ENCODE data around the gene SWT1. TPM values are rescaled to one million over a fixed set of nuclear protein-coding genes. Genes with fewer than 3 reads are reported as not detected.

The SWT1 gene
- total and polyA plus RNA-seq, 10 donors, result 1.3 to 12.8 (median 6.6) TPM

DNA sequence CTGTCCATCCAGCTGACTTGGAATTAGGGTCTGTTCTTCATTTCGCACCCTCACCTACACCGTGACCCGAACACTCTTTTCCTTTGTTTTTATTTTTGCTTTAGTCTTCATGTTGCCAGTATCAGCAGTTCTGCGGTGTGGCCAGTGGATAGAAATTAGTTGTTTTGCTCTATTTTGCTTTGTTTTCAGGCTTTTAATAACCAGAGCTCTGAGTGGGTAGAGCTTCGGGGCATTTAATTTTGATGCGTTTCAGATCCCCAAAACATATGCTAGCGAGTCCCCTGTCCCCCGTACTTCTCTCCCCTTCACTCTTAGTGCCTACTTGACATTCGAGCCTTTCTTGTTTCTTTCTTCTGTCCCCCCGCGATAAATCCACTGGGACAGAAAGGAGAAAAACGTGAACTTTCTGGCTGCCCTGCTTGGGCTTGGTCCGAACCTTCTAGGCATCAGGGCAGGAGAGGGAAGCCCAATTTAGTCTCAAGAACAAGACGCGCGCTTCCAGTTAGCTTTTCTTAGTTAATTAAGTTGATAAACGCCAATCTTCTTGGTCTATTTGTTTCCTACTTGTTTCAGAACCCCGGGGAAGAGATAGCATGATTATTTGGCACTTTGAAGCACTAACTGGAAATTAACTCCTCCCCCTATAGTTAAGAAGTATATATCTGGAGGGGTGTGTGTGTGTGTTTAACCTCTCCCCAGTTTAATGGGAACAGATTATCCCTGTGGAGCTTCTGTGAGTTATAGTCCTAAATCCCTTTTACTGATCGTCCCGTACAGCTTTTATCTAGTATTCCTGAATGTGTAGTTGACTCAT lies 839 bp downstream of the SWT1 start:
- peaks cover 15 to 52% (median 43%) of the 10 kb centered on the region in 6 donors for H3K4me1 ChIP-seq
- peaks cover 0 to 18% (median 0%) of the 10 kb centered on the region in 6 donors for H3K36me3 ChIP-seq
- no peak for DNase-seq
- H3K4me3 ChIP-seq, result peak overlapping the region; percentile 71 to 86 (median 78)
- H3K27me3 ChIP-seq (replicated peaks in 1 of 7), result no peaks in the 10 kb centered on the region
- TF ChIP-seq, protein P1, sequence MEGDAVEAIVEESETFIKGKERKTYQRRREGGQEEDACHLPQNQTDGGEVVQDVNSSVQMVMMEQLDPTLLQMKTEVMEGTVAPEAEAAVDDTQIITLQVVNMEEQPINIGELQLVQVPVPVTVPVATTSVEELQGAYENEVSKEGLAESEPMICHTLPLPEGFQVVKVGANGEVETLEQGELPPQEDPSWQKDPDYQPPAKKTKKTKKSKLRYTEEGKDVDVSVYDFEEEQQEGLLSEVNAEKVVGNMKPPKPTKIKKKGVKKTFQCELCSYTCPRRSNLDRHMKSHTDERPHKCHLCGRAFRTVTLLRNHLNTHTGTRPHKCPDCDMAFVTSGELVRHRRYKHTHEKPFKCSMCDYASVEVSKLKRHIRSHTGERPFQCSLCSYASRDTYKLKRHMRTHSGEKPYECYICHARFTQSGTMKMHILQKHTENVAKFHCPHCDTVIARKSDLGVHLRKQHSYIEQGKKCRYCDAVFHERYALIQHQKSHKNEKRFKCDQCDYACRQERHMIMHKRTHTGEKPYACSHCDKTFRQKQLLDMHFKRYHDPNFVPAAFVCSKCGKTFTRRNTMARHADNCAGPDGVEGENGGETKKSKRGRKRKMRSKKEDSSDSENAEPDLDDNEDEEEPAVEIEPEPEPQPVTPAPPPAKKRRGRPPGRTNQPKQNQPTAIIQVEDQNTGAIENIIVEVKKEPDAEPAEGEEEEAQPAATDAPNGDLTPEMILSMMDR (IDR thresholded peaks at IDR 0.05 in 8 of 11, conservative IDR thresholded peaks at IDR 0.05 in 3 of 11), result no peak
- TF ChIP-seq POLR2AphosphoS5 (IDR thresholded peaks at IDR 0.05), result no peak
- TF ChIP-seq POLR2A (IDR thresholded peaks at IDR 0.05), result peak in 1 of 3 donors; percentile 27
- H3K9me3 ChIP-seq, result no peaks in the 10 kb centered on the region
- peak overlapping the region; percentile 85 to 100 (median 99) for H3K27ac ChIP-seq
- WGBS, 5 donors, result 4 to 6% (median 5%) methylated on average over 20 of the region's 20 CpGs
- intact Hi-C loops (cut with DNase I; ENCODE audit: low total_unique reads), result loop anchor here (10.0 kb wide), 1 partner anchor 157 kb away; the partner anchor contains the start of gene IVNS1ABP

DNA sequence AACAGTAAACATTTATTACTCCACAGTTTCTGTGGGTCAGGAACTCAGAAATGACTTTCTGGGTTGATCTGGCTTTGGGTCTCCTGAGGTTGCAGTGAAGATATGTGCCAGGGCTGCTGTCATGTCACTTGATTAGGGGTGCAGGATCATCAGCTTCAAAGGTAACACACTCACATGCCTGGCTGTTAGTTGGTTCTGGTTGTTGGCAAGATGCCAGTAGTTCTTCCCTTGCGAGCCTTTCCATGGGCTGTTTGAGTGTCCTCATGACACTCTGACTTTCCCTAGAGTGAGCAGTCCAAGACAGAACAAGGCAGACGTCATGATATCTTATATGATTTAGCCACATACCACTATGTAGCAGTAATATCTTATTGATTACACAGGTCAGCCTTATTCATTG lies 1.8 kb downstream of the SWT1 start:
- no peak for TF ChIP-seq POLR2A (IDR thresholded peaks at IDR 0.05)
- TF ChIP-seq POLR2AphosphoS5 (IDR thresholded peaks at IDR 0.05), result no peak
- TF ChIP-seq, protein P1 (IDR thresholded peaks at IDR 0.05 in 8 of 11, conservative IDR thresholded peaks at IDR 0.05 in 3 of 11), result no peak
- 76 to 92% (median 86%) methylated on average over 2 of the region's 2 CpGs for WGBS, 5 donors
- Histone ChIP-seq H3K4me1 (peaks cover 15 to 42% (median 33%) of the 10 kb centered on the region in 6 donors), H3K36me3 (peaks cover 0 to 28% (median 3%) of the 10 kb centered on the region in 6 donors), H3K27ac (no peak overlapping the region), H3K27me3 (replicated peaks in 1 of 7) (no peaks in the 10 kb centered on the region), H3K9me3 (no peaks in the 10 kb centered on the region), H3K4me3 (peak overlapping the region in 1 of 8 donors; percentile 86)
- intact Hi-C loops (cut with DNase I; ENCODE audit: low total_unique reads), result loop anchor here (10.0 kb wide), 1 partner anchor 156 kb away; the partner anchor contains the start of gene IVNS1ABP
- DNase-seq, result no peak

DNA sequence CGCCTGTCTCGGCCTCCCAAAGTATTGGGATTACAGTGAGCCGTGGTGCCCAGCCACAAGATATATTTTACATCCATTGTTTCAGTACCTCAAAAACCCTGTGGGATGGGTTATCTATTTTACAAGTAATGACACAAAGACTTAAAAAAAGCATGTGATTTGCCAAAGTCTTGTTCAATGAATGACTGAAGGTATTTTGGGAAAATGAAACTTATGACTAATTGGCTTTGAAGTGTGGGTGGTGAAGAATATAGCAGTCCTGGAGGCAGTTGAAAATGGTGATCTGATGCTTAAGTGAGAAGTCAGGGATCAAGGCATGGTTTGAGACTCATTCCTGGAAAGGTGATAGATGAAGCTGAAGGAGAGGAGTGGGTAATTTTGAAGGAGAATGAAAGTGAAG lies 3.0 kb downstream of the SWT1 start:
- H3K36me3 ChIP-seq, result peaks cover 0 to 39% (median 6%) of the 10 kb centered on the region in 6 donors
- TF ChIP-seq POLR2AphosphoS5 (IDR thresholded peaks at IDR 0.05) (no peak), POLR2A (IDR thresholded peaks at IDR 0.05) (no peak)
- TF ChIP-seq, protein P1 (IDR thresholded peaks at IDR 0.05 in 8 of 11, conservative IDR thresholded peaks at IDR 0.05 in 3 of 11), result no peak
- no peak for DNase-seq
- H3K27ac ChIP-seq, result no peak overlapping the region
- no peaks in the 10 kb centered on the region for H3K27me3 ChIP-seq (replicated peaks in 1 of 7)
- WGBS, 5 donors, result 90 to 96% (median 93%) methylated on average over 3 of the region's 3 CpGs
- intact Hi-C loops (cut with DNase I; ENCODE audit: low total_unique reads), result loop anchor here (10.0 kb wide), 1 partner anchor 155 kb away; the partner anchor contains the start of gene IVNS1ABP
- H3K4me1 ChIP-seq, result peaks cover 7 to 30% (median 21%) of the 10 kb centered on the region in 6 donors
- H3K9me3 ChIP-seq, result no peaks in the 10 kb centered on the region
- no peak overlapping the region for H3K4me3 ChIP-seq

DNA sequence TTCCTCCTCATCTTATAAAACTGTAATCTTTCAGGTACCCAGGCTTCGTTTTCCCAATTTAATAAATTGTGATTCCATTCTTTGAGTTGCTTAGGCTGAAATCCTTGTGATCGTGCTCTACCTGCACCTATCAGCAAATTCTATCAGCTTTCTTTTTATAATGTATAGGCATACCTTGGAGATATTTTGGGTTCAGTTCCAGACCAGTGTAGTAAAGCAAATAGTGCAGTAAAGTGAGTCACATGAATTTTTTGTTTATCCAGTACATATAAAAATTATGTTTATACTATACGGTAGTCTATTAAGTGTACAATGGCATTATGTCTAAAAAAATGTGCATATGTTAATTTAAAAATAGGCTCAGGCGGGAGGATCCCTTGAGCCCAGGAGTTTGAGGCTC lies 5.5 kb downstream of the SWT1 start:
- Histone ChIP-seq H3K27ac (no peak overlapping the region), H3K4me3 (no peak overlapping the region), H3K9me3 (no peaks in the 10 kb centered on the region), H3K36me3 (peaks cover 0 to 54% (median 14%) of the 10 kb centered on the region in 6 donors), H3K4me1 (peaks cover 0 to 17% (median 10%) of the 10 kb centered on the region in 6 donors), H3K27me3 (replicated peaks in 1 of 7) (no peaks in the 10 kb centered on the region)
- intact Hi-C loops (cut with DNase I; ENCODE audit: low total_unique reads), result no loop called here
- TF ChIP-seq POLR2AphosphoS5 (IDR thresholded peaks at IDR 0.05) (no peak), POLR2A (IDR thresholded peaks at IDR 0.05) (no peak)
- TF ChIP-seq, protein P1 (IDR thresholded peaks at IDR 0.05 in 8 of 11, conservative IDR thresholded peaks at IDR 0.05 in 3 of 11), result no peak
- WGBS, 5 donors, result 90 to 94% (median 92%) methylated on average over 4 of the region's 4 CpGs
- no peak for DNase-seq

All from spleen (tissue), 11 donors.